Measurements from ENCODE around the gene CD101. TPM values are rescaled to one million over a fixed set of nuclear protein-coding genes. Genes with fewer than 3 reads are reported as not detected.

Gene CD101
- total RNA-seq, 3 donors from 2014 or later (not counting 1 experiment from before 2014, with no cell fraction given): 0.82 to 3.1 (median 2.5) TPM

- peaks cover 27 to 32% of the 10 kb centered on the region in 2 donors for H3K4me1 Mint-ChIP-seq
- peak overlapping the region; percentile 77 to 78 for H3K27ac Mint-ChIP-seq
- WGBS (ENCODE audit: insufficient coverage): 14% methylated on average over 8 of the region's 8 CpGs
- no peaks in the 10 kb centered on the region for H3K36me3 ChIP-seq (ENCODE audit: control insufficient read depth, insufficient read depth, low read length)
- no peaks in the 10 kb centered on the region for H3K36me3 Mint-ChIP-seq
- intact Hi-C loops (cut with micrococcal nuclease): no loop called here
- H3K4me3 Mint-ChIP-seq: peak overlapping the region; percentile 81
- H3K27me3 ChIP-seq (ENCODE audit: control insufficient read depth, insufficient read depth, low read length): no peaks in the 10 kb centered on the region
- H3K4me3 ChIP-seq (ENCODE audit: low read length): peak overlapping the region; percentile 15
- DNase-seq: peak in 1 of 2 donors; percentile 55
- peak overlapping the region; percentile 65 for H3K27ac ChIP-seq (ENCODE audit: low read length)
- H3K27me3 Mint-ChIP-seq (ENCODE audit: low read depth in 2 of 2): no peaks in the 10 kb centered on the region
- ATAC-seq: peak; percentile 48 to 70 (median 60)
- no peaks in the 10 kb centered on the region for H3K9me3 Mint-ChIP-seq
- no peak for TF ChIP-seq CTCF (IDR thresholded peaks at IDR 0.05)
- H3K9me3 ChIP-seq (ENCODE audit: control insufficient read depth, insufficient read depth, low read length): no peaks in the 10 kb centered on the region
- peaks cover 17% of the 10 kb centered on the region for H3K4me1 ChIP-seq (ENCODE audit: control insufficient read depth, insufficient read depth, low read length)
These were observed 49.9 kb downstream of the CD101 start for GRCh38 chr1:117051224-117052064.

GRCh38 chr1:117054068-117054467, 52.5 kb downstream of the CD101 start:
- Histone ChIP-seq H3K9me3 (ENCODE audit: control insufficient read depth, insufficient read depth, low read length) (no peaks in the 10 kb centered on the region), H3K27ac (ENCODE audit: low read length) (no peak overlapping the region), H3K4me3 (ENCODE audit: low read length) (no peak overlapping the region), H3K4me1 (ENCODE audit: control insufficient read depth, insufficient read depth, low read length) (peaks cover 14% of the 10 kb centered on the region), H3K27me3 (ENCODE audit: control insufficient read depth, insufficient read depth, low read length) (no peaks in the 10 kb centered on the region), H3K36me3 (ENCODE audit: control insufficient read depth, insufficient read depth, low read length) (no peaks in the 10 kb centered on the region)
- no peak for ATAC-seq
- no peak for DNase-seq
- Mint-ChIP-seq H3K36me3 (no peaks in the 10 kb centered on the region), H3K27ac (no peak overlapping the region), H3K27me3 (ENCODE audit: low read depth in 2 of 2) (no peaks in the 10 kb centered on the region), H3K4me3 (no peak overlapping the region), H3K9me3 (no peaks in the 10 kb centered on the region), H3K4me1 (peaks cover 24 to 29% of the 10 kb centered on the region in 2 donors)
- intact Hi-C loops (cut with micrococcal nuclease): loop anchor here (2.0 kb wide), 1 partner anchor 237 kb away; no protein-coding TSS in a partner anchor
- no peak for TF ChIP-seq CTCF (IDR thresholded peaks at IDR 0.05)

GRCh38 chr1:117058810-117059209, 57.2 kb downstream of the CD101 start:
- H3K27me3 ChIP-seq (ENCODE audit: control insufficient read depth, insufficient read depth, low read length): no peaks in the 10 kb centered on the region
- H3K9me3 ChIP-seq (ENCODE audit: control insufficient read depth, insufficient read depth, low read length): no peaks in the 10 kb centered on the region
- H3K27ac Mint-ChIP-seq: no peak overlapping the region
- peaks cover 9 to 16% of the 10 kb centered on the region in 2 donors for H3K4me1 Mint-ChIP-seq
- no peaks in the 10 kb centered on the region for H3K36me3 ChIP-seq (ENCODE audit: control insufficient read depth, insufficient read depth, low read length)
- H3K4me1 ChIP-seq (ENCODE audit: control insufficient read depth, insufficient read depth, low read length): peaks cover 16% of the 10 kb centered on the region
- H3K9me3 Mint-ChIP-seq: no peaks in the 10 kb centered on the region
- H3K27ac ChIP-seq (ENCODE audit: low read length): peak overlapping the region; percentile 54
- DNase-seq (no peak), ATAC-seq (no peak)
- H3K27me3 Mint-ChIP-seq (ENCODE audit: low read depth in 2 of 2): no peaks in the 10 kb centered on the region
- intact Hi-C loops (cut with micrococcal nuclease): no loop called here
- no peaks in the 10 kb centered on the region for H3K36me3 Mint-ChIP-seq
- WGBS (ENCODE audit: insufficient coverage): 30% methylated on average over 3 of the region's 4 CpGs
- no peak overlapping the region for H3K4me3 Mint-ChIP-seq
- TF ChIP-seq CTCF (IDR thresholded peaks at IDR 0.05): no peak
- H3K4me3 ChIP-seq (ENCODE audit: low read length): peak overlapping the region; percentile 47
